AG04450 (cell line): Measurements from ENCODE around the gene USP3. TPM values are rescaled to one million over a fixed set of nuclear protein-coding genes. Genes with fewer than 3 reads are reported as not detected.

ENCODE experiments used
- CTCF ChIA-PET: fragments of 300-600, 350-600 bp; formaldehyde crosslinking; extraction: SDS; loops from one replicate; lab custom pipeline; 2022; ENCODE audit warnings: antibody characterized with exemption, inconsistent platforms; lab: Charles Lee
- POLR2A ChIA-PET: fragments of 350-600 bp; formaldehyde crosslinking; extraction: SDS; loops from one replicate; lab custom pipeline; 2021; ENCODE audit warnings: antibody characterized with exemption, inconsistent platforms; lab: Yijun Ruan, JAX
- DNase-seq: peaks from one replicate; pipeline ENCODE4 v3.0.0-alpha.2; 2011; ENCODE audit warnings: low read depth, low spot score
- H3K27ac ChIP-seq: one replicate; pipeline ENCODE4 v1.5.1; 2012; ENCODE audit warnings: low read depth, low read length, control low read depth
- H3K27me3 ChIP-seq: one replicate; pipeline ENCODE4 v1.6.0; 2012; ENCODE audit warnings: low read length; ENCODE audit not compliant: control insufficient read depth, insufficient read depth
- H3K4me3 ChIP-seq: 2 replicates; pipeline ENCODE4 v1.5.1; 2011; ENCODE audit warnings: mild to moderate bottlenecking, low read depth, low read length, control low read depth
- H3K9me3 ChIP-seq: 2 replicates; pipeline ENCODE4 v1.5.1; 2012; ENCODE audit warnings: low read length; ENCODE audit not compliant: control insufficient read depth, insufficient read depth
- polyA plus RNA-seq: library from polyadenylated mRNA; depleted of rRNA; stranded (reverse); fragments of >200 nt; gene quantifications from 2 replicates; pipeline ENCODE4 v1.2.3, GENCODE V29; 2011
- TF ChIP-seq, protein P1 (sequence below): IDR thresholded peaks from 2 replicates; pipeline ENCODE4 v1.5.1; 2011; ENCODE audit warnings: low read depth, low read length, control low read depth, inconsistent platforms

The USP3 gene
- polyA plus RNA-seq, 1 experiment: 30.7 TPM

DNA sequence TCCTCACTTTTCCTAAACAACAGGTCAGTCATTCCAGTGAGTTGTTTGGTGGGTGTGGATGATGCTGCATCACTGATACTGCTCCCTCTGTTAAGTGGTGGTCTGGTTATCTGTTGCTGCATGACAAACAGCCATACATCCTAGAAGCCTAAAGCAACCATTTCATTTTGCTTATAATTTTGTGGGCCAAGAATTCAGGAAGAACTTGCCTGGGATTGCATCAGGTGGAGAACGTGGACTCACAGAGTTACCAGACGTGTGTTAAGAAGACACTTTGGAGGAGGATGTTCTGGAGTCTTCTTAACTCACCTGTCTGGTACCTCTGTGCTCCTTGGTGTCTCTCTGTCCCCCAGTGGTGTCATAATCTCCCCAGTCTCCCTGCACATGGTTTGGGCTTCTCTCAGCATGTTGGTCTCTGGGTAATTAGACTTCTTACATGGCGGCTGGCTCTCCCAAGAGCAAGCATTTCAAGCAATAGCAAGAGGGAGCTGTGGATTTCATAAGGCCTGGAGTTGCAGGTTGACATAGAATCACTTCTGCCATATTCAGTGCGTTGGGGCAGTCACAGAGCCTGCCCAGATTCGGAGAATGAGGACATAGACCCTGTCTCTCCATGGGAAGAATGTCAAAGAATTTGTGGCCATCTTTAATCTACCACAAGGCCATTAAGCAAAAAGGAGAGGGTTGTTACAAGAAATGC, 20.1 kb downstream of the USP3 start:
- ChIA-PET POLR2A (no interaction called here), CTCF (no interaction called here)
- TF ChIP-seq, protein P1, sequence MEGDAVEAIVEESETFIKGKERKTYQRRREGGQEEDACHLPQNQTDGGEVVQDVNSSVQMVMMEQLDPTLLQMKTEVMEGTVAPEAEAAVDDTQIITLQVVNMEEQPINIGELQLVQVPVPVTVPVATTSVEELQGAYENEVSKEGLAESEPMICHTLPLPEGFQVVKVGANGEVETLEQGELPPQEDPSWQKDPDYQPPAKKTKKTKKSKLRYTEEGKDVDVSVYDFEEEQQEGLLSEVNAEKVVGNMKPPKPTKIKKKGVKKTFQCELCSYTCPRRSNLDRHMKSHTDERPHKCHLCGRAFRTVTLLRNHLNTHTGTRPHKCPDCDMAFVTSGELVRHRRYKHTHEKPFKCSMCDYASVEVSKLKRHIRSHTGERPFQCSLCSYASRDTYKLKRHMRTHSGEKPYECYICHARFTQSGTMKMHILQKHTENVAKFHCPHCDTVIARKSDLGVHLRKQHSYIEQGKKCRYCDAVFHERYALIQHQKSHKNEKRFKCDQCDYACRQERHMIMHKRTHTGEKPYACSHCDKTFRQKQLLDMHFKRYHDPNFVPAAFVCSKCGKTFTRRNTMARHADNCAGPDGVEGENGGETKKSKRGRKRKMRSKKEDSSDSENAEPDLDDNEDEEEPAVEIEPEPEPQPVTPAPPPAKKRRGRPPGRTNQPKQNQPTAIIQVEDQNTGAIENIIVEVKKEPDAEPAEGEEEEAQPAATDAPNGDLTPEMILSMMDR: no peak
- H3K27me3 ChIP-seq: no peaks in the 10 kb centered on the region
- H3K9me3 ChIP-seq: no peaks in the 10 kb centered on the region
- no peak overlapping the region for H3K4me3 ChIP-seq
- no peak for DNase-seq
- H3K27ac ChIP-seq: no peak overlapping the region

DNA sequence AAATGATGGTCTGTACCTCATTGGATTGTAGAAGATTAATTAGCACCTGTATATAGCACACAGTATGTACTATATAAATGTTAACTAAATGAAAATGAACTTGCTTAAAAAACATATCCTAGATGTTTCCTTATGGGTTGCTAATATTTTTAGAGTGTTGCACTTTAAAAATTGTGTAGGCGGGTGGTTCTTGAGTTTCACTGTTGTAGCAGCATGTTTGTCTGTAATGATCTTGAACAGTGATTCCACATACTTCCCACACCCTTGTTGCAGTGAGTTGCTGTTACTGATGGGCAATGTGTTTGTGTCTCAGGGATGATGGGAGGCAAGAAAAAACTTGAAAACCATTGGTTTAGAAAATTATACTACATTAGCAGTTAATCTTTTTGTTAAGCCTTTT, 22.0 kb downstream of the USP3 start:
- TF ChIP-seq, protein P1: no peak
- ChIA-PET POLR2A (no interaction called here), CTCF (no interaction called here)
- H3K27me3 ChIP-seq: no peaks in the 10 kb centered on the region
- H3K9me3 ChIP-seq: no peaks in the 10 kb centered on the region
- DNase-seq: no peak
- H3K27ac ChIP-seq: no peak overlapping the region
- no peak overlapping the region for H3K4me3 ChIP-seq

DNA sequence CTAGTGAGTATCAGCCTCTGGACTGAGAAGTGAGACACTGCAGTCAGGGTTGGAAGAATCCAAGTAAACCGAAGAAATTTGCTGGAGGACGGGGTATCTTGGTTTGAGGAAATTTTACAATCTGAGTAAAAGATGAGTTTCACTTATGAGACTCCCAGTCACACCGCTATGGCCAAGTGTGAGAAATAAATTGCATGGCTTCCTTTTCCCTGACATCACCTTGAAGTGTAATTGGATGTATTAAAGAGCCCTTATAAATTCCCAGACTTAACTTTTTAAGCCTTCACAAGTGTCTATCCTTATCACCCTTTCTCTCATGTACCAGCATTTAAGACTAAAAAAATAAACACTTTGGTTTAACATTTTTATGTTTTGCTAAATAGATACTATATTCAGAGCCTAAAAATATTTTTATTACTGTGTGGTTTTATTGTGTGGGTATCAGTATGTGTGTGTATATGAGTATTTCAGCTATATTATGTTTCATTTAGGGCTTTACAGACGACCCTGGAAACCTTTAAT, 23.8 kb downstream of the USP3 start:
- H3K27ac ChIP-seq: no peak overlapping the region
- ChIA-PET POLR2A (interaction anchor here (0.7 kb wide), 1 partner anchor 48 kb away, joined by 3 read pairs; no protein-coding TSS in a partner anchor), CTCF (no interaction called here)
- H3K27me3 ChIP-seq: no peaks in the 10 kb centered on the region
- no peak overlapping the region for H3K4me3 ChIP-seq
- TF ChIP-seq, protein P1: no peak
- no peak for DNase-seq
- H3K9me3 ChIP-seq: no peaks in the 10 kb centered on the region

DNA sequence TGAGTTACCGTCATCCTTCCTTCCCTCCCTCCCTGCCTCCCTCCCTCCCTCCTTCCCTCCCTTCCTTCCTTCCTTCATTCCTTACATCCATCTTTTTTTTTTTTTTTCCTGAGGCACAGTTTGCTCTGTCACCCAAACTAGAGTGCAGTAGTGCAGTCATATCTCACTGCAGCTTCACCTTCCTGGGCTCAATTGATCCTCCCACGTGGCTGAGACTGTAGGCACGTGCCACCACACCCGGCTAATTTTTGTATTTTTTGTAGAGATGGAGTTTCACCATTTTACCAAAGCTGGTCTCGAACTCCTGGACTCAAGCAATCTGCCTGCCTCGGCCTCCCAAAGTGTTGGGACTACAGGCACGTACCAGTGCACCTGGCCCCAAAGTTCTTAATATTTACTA, 25.8 kb downstream of the USP3 start:
- ChIA-PET CTCF (interaction anchor here (0.8 kb wide), 1 partner anchor 11 kb away, joined by 4 read pairs; no protein-coding TSS in a partner anchor), POLR2A (no interaction called here)
- Histone ChIP-seq H3K27ac (no peak overlapping the region), H3K27me3 (no peaks in the 10 kb centered on the region), H3K9me3 (no peaks in the 10 kb centered on the region), H3K4me3 (no peak overlapping the region)
- no peak for DNase-seq
- TF ChIP-seq, protein P1: no peak

DNA sequence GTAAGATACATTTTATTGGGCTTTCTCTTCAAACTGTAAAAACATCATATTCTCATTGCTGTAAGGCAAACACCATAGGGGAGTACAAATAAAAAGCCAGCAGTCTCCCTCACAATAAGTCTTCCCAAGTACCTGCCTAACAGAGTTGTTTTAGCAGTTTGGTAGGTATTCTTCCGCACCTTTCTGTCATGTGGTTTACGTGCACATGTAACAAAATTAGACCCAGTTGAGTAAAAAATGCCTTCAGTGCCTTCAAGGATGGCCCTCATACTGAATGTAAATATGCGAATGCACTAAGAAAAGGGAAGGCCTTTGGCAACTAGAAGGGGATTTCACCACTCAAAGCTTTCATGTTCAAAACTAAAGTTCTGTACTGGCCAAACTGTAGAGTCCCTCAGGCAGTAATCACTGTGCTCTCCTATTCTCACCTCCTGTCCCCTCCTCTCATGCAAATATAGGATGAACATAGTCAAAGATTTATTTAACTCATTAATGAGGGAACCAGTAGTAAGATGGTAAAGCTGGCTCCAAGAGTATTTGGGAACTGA, 26.4 kb downstream of the USP3 start:
- TF ChIP-seq, protein P1: no peak
- no peaks in the 10 kb centered on the region for H3K9me3 ChIP-seq
- no peaks in the 10 kb centered on the region for H3K27me3 ChIP-seq
- POLR2A ChIA-PET: no interaction called here
- no peak for DNase-seq
- H3K27ac ChIP-seq: no peak overlapping the region
- CTCF ChIA-PET: no interaction called here
- H3K4me3 ChIP-seq: no peak overlapping the region
